ENCODE data around the gene SORBS2. TPM values are rescaled to one million over a fixed set of nuclear protein-coding genes. Genes with fewer than 3 reads are reported as not detected.

The SORBS2 gene
- total and polyA plus RNA-seq, 3 donors from 2014 or later = 20.2 to 47.7 (median 26.0) TPM

- Histone ChIP-seq H3K4me1 (no peaks in the 10 kb centered on the region), H3K4me3 (no peak overlapping the region), H3K27me3 (no peaks in the 10 kb centered on the region), H3K36me3 (ENCODE audit: low read depth, missing control alignments) (no peaks in the 10 kb centered on the region), H3K27ac (no peak overlapping the region), H3K9me3 (no peaks in the 10 kb centered on the region)
- intact Hi-C loops (cut with DNase I; ENCODE audit: low total_unique reads) = no loop called here
- TF ChIP-seq POLR2A (IDR thresholded peaks at IDR 0.05) = no peak
- TF ChIP-seq, protein P1, sequence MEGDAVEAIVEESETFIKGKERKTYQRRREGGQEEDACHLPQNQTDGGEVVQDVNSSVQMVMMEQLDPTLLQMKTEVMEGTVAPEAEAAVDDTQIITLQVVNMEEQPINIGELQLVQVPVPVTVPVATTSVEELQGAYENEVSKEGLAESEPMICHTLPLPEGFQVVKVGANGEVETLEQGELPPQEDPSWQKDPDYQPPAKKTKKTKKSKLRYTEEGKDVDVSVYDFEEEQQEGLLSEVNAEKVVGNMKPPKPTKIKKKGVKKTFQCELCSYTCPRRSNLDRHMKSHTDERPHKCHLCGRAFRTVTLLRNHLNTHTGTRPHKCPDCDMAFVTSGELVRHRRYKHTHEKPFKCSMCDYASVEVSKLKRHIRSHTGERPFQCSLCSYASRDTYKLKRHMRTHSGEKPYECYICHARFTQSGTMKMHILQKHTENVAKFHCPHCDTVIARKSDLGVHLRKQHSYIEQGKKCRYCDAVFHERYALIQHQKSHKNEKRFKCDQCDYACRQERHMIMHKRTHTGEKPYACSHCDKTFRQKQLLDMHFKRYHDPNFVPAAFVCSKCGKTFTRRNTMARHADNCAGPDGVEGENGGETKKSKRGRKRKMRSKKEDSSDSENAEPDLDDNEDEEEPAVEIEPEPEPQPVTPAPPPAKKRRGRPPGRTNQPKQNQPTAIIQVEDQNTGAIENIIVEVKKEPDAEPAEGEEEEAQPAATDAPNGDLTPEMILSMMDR (IDR thresholded peaks at IDR 0.05) = no peak
- no peak for DNase-seq
- WGBS, 2 donors = 93 to 98% methylated on average over 9 of the region's 9 CpGs
Observed at GRCh38 chr4:185626798-185627197, 185.2 kb downstream of the SORBS2 start.

DNA sequence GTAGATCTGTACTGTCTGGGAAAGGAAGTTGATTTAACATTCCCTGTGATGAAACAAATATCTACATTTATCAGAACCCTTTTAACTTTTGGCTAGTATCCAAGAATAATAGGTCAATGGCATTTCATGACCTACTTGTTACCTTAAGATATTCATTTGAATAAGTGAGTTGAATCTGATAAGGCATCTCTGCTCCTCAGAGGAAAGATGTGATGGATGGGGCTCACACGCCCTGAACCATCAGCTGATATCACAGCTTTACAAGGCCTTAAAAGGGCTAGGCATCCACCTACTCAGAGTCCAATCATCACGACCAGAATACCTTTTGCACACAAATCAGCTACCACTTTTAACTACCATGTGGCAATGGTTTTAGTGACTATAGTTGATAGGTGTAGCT is 186.5 kb downstream of the SORBS2 start:
- Histone ChIP-seq H3K4me3 (no peak overlapping the region), H3K27ac (no peak overlapping the region)
- 67 to 83% methylated on average over 2 of the region's 2 CpGs for WGBS, 2 donors

DNA sequence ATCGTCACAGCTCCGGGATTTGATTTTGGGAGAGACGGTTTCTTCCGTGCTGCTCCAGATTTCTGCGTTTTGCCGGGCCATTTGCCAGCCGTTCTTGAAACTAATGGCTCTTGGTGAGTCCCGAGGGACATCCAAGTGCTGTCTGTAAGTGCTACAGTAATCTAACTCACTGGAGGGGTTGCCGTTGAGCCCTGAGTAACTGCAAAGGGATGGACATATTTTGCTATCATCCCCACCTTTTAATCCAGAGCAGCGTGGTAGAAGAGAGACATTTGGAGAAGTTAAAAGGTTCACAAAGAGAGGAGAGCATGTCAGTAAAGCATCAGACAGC is 187.8 kb downstream of the SORBS2 start:
- H3K27ac ChIP-seq = no peak overlapping the region
- WGBS, 2 donors = 71 to 74% methylated on average over 10 of the region's 10 CpGs
- H3K4me3 ChIP-seq = no peak overlapping the region
- no peaks in the 10 kb centered on the region for H3K36me3 ChIP-seq (ENCODE audit: low read depth, missing control alignments)
- intact Hi-C loops (cut with DNase I; ENCODE audit: low total_unique reads) = no loop called here
- no peak for DNase-seq
- H3K4me1 ChIP-seq = no peaks in the 10 kb centered on the region
- no peak for TF ChIP-seq POLR2A (IDR thresholded peaks at IDR 0.05)
- TF ChIP-seq, protein P1 (IDR thresholded peaks at IDR 0.05) = no peak
- H3K27me3 ChIP-seq = no peaks in the 10 kb centered on the region
- H3K9me3 ChIP-seq = no peaks in the 10 kb centered on the region

More for the DNA sequence above, 186.5 kb downstream of the SORBS2 start:
- no peaks in the 10 kb centered on the region for H3K4me1 ChIP-seq
- H3K36me3 ChIP-seq (ENCODE audit: low read depth, missing control alignments) = no peaks in the 10 kb centered on the region
- no peaks in the 10 kb centered on the region for H3K27me3 ChIP-seq
- DNase-seq = no peak
- TF ChIP-seq, protein P1 (IDR thresholded peaks at IDR 0.05) = no peak
- no peak for TF ChIP-seq POLR2A (IDR thresholded peaks at IDR 0.05)
- intact Hi-C loops (cut with DNase I; ENCODE audit: low total_unique reads) = no loop called here
- no peaks in the 10 kb centered on the region for H3K9me3 ChIP-seq

- H3K27me3 ChIP-seq = no peaks in the 10 kb centered on the region
- intact Hi-C loops (cut with DNase I; ENCODE audit: low total_unique reads) = no loop called here
- no peak for TF ChIP-seq POLR2A (IDR thresholded peaks at IDR 0.05)
- TF ChIP-seq, protein P1 (IDR thresholded peaks at IDR 0.05) = no peak
- no peaks in the 10 kb centered on the region for H3K4me1 ChIP-seq
- no peak overlapping the region for H3K4me3 ChIP-seq
- H3K9me3 ChIP-seq = no peaks in the 10 kb centered on the region
- WGBS, 2 donors = 74 to 77% methylated on average over 39 to 46 of the region's 46 CpGs
- no peak for DNase-seq
- no peak overlapping the region for H3K27ac ChIP-seq
- no peaks in the 10 kb centered on the region for H3K36me3 ChIP-seq (ENCODE audit: low read depth, missing control alignments)
Observed at GRCh38 chr4:185623444-185624258, 188.3 kb downstream of the SORBS2 start.

GRCh38 chr4:185608185-185608584 is 203.8 kb downstream of the SORBS2 start:
- DNase-seq = no peak
- TF ChIP-seq POLR2A (IDR thresholded peaks at IDR 0.05) = no peak
- TF ChIP-seq, protein P1 (IDR thresholded peaks at IDR 0.05) = no peak
- H3K27me3 ChIP-seq = no peaks in the 10 kb centered on the region
- no peaks in the 10 kb centered on the region for H3K9me3 ChIP-seq
- H3K4me1 ChIP-seq = no peaks in the 10 kb centered on the region
- H3K36me3 ChIP-seq (ENCODE audit: low read depth, missing control alignments) = no peaks in the 10 kb centered on the region
- H3K27ac ChIP-seq = no peak overlapping the region
- intact Hi-C loops (cut with DNase I; ENCODE audit: low total_unique reads) = no loop called here
- 75% methylated on average over 4 of the region's 4 CpGs for WGBS, 2 donors
- no peak overlapping the region for H3K4me3 ChIP-seq

All from testis (tissue), 3 donors.